ENCODE measurements around the gene EMILIN1.
"Not testable (repeated sequence)": the region's sequence is repeated elsewhere in the genome, so short reads cannot be mapped to it uniquely, and the experiment has no call there.

Gene EMILIN1

DNA sequence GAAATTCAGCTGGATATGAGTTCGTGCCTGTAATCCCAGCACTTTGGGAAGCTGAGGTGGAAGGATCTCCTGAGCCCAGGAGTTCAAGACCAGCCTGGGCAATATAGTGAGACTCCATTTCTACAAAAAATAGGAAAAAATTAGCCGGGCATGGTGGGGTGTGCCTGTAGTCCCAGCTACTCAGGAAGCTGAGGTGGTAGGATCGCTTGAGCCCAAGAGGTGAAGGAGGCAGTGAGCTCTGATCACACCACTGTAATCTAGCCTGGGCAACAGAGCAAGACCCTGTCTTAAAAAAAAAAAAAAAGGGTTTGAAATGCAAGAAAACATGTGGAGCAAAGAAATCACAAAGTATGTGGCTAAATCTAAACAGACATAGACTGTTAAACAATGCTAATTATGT lies 30.7 kb downstream of the EMILIN1 start:
- no peak for DNase-seq
- ChIA-PET CTCF (interaction anchor here (0.6 to 1.4 kb wide), 3 partner anchors 9 to 174 kb away, joined by 3 to 5 read pairs (median 5); no protein-coding TSS in a partner anchor), POLR2A (interaction anchor here (0.6 kb wide), 1 partner anchor 22 kb away, joined by 3 read pairs; the partner anchor contains the start of gene KHK)
- no peak overlapping the region for H3K27ac ChIP-seq (ENCODE audit: insufficient read depth in 1 of 2, low read depth in 1 of 2, low read length in 2 of 2, poor library complexity in 1 of 2, severe bottlenecking in 2 of 2)
- H3K27me3 ChIP-seq (replicated peaks in 2 of 5; ENCODE audit: control insufficient read depth in 4 of 5, insufficient read depth in 5 of 5, low read length in 4 of 5): no peaks in the 10 kb centered on the region
- no peak overlapping the region for H3K4me3 ChIP-seq (ENCODE audit: control insufficient read depth in 1 of 7, extremely low read depth in 1 of 7, insufficient read depth in 4 of 7, low read depth in 2 of 7, low read length in 6 of 7)
- H3K36me3 ChIP-seq (ENCODE audit: control insufficient read depth in 4 of 4, insufficient read depth in 4 of 4, low read length in 3 of 4): no peaks in the 10 kb centered on the region
- no peaks in the 10 kb centered on the region for H3K4me1 ChIP-seq (ENCODE audit: control extremely low read depth in 1 of 4, control insufficient read depth in 4 of 4, insufficient read depth in 4 of 4, low read length in 3 of 4)
- no peaks in the 10 kb centered on the region for H3K9me3 ChIP-seq (ENCODE audit: control extremely low read depth in 1 of 5, control insufficient read depth in 4 of 5, insufficient read depth in 2 of 5, low read depth in 1 of 5, low read length in 4 of 5)
- 100% methylated on average over 2 of the region's 3 CpGs for WGBS (ENCODE audit: insufficient coverage)

DNA sequence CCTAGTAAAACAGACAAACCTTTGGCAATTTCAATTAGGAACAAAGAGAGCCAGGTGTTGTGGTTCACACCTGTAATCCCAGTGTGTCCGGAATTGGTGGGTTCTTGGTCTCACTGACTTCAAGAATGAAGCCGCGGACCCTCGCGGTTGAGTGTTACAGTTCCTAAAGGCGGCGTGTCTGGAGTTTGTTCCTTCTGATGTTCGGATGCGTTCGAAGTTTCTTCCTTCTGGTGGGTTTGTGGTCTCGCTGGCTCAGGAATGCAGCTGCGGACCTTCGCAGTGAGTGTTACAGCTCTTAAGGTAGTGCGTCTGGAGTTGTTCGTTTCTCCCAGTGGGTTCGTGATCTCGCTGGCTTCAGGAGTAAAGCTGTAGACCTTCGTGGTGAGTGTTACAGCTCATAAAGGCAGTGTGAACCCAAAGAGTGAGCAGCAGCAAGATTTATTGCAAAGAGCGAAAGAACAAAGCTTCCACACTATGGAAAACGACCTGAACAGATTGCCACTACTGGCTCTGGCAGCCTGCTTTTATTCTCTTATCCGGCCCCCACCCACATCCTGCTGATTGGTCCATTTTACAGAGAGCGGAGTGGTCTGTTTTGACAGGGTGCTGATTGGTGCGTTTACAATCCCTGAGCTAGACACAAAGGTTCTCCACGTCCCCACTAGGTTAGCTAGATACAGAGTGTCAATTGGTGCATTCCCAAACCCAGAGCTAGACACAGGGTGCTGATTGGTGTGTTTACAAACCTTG lies 32.4 kb downstream of the EMILIN1 start:
- H3K27me3 ChIP-seq (replicated peaks in 2 of 5; ENCODE audit: control insufficient read depth in 4 of 5, insufficient read depth in 5 of 5, low read length in 4 of 5); H3K27ac ChIP-seq (ENCODE audit: insufficient read depth in 1 of 2, low read depth in 1 of 2, low read length in 2 of 2, poor library complexity in 1 of 2, severe bottlenecking in 2 of 2); DNase-seq; H3K9me3 ChIP-seq (ENCODE audit: control extremely low read depth in 1 of 5, control insufficient read depth in 4 of 5, insufficient read depth in 2 of 5, low read depth in 1 of 5, low read length in 4 of 5); H3K4me1 ChIP-seq (ENCODE audit: control extremely low read depth in 1 of 4, control insufficient read depth in 4 of 4, insufficient read depth in 4 of 4, low read length in 3 of 4); H3K36me3 ChIP-seq (ENCODE audit: control insufficient read depth in 4 of 4, insufficient read depth in 4 of 4, low read length in 3 of 4); POLR2A ChIA-PET; H3K4me3 ChIP-seq (ENCODE audit: control insufficient read depth in 1 of 7, extremely low read depth in 1 of 7, insufficient read depth in 4 of 7, low read depth in 2 of 7, low read length in 6 of 7): not testable (repeated sequence)
- WGBS (ENCODE audit: insufficient coverage): 94% methylated on average over 24 of the region's 24 CpGs
- CTCF ChIA-PET: interaction anchor here (1.7 to 1.8 kb wide), 3 partner anchors 9 to 169 kb away, joined by 4 to 10 read pairs (median 4); no protein-coding TSS in a partner anchor

- DNase-seq; H3K27ac ChIP-seq (ENCODE audit: insufficient read depth in 1 of 2, low read depth in 1 of 2, low read length in 2 of 2, poor library complexity in 1 of 2, severe bottlenecking in 2 of 2); H3K27me3 ChIP-seq (replicated peaks in 2 of 5; ENCODE audit: control insufficient read depth in 4 of 5, insufficient read depth in 5 of 5, low read length in 4 of 5); H3K4me1 ChIP-seq (ENCODE audit: control extremely low read depth in 1 of 4, control insufficient read depth in 4 of 4, insufficient read depth in 4 of 4, low read length in 3 of 4); H3K36me3 ChIP-seq (ENCODE audit: control insufficient read depth in 4 of 4, insufficient read depth in 4 of 4, low read length in 3 of 4); H3K9me3 ChIP-seq (ENCODE audit: control extremely low read depth in 1 of 5, control insufficient read depth in 4 of 5, insufficient read depth in 2 of 5, low read depth in 1 of 5, low read length in 4 of 5); H3K4me3 ChIP-seq (ENCODE audit: control insufficient read depth in 1 of 7, extremely low read depth in 1 of 7, insufficient read depth in 4 of 7, low read depth in 2 of 7, low read length in 6 of 7); POLR2A ChIA-PET: not testable (repeated sequence)
- WGBS (ENCODE audit: insufficient coverage): 97% methylated on average over 38 of the region's 49 CpGs
- CTCF ChIA-PET: interaction anchor here (1.2 to 2.3 kb wide), 5 partner anchors 9 to 169 kb away, joined by 4 to 10 read pairs (median 5); partner anchors contain the start of gene ABHD1
Observed at GRCh38 chr2:27111392-27112078, 33.1 kb downstream of the EMILIN1 start.

- Histone ChIP-seq H3K27me3 (replicated peaks in 2 of 5; ENCODE audit: control insufficient read depth in 4 of 5, insufficient read depth in 5 of 5, low read length in 4 of 5) (peaks cover 0 to 15% (median 0%) of the 10 kb centered on the region in 5 experiments), H3K9me3 (ENCODE audit: control extremely low read depth in 1 of 5, control insufficient read depth in 4 of 5, insufficient read depth in 2 of 5, low read depth in 1 of 5, low read length in 4 of 5) (no peaks in the 10 kb centered on the region), H3K36me3 (ENCODE audit: control insufficient read depth in 4 of 4, insufficient read depth in 4 of 4, low read length in 3 of 4) (no peaks in the 10 kb centered on the region), H3K4me3 (ENCODE audit: control insufficient read depth in 1 of 7, extremely low read depth in 1 of 7, insufficient read depth in 4 of 7, low read depth in 2 of 7, low read length in 6 of 7) (no peak overlapping the region), H3K4me1 (ENCODE audit: control extremely low read depth in 1 of 4, control insufficient read depth in 4 of 4, insufficient read depth in 4 of 4, low read length in 3 of 4) (peaks cover 0 to 14% (median 11%) of the 10 kb centered on the region in 4 experiments), H3K27ac (ENCODE audit: insufficient read depth in 1 of 2, low read depth in 1 of 2, low read length in 2 of 2, poor library complexity in 1 of 2, severe bottlenecking in 2 of 2) (no peak overlapping the region)
- CTCF ChIA-PET: interaction anchor here (0.7 to 1.6 kb wide), 4 partner anchors 14 to 43 kb away, joined by 3 to 4 read pairs (median 4); no protein-coding TSS in a partner anchor
- 76% methylated on average over 2 of the region's 2 CpGs for WGBS (ENCODE audit: insufficient coverage)
- POLR2A ChIA-PET: interaction anchor here (0.6 kb wide), 1 partner anchor 40 kb away, joined by 3 read pairs; no protein-coding TSS in a partner anchor
- no peak for DNase-seq
Observed at GRCh38 chr2:27115519-27115918, 37.1 kb downstream of the EMILIN1 start.

GRCh38 chr2:27117995-27118524 lies 39.6 kb downstream of the EMILIN1 start:
- Histone ChIP-seq H3K9me3 (ENCODE audit: control extremely low read depth in 1 of 5, control insufficient read depth in 4 of 5, insufficient read depth in 2 of 5, low read depth in 1 of 5, low read length in 4 of 5) (no peaks in the 10 kb centered on the region), H3K36me3 (ENCODE audit: control insufficient read depth in 4 of 4, insufficient read depth in 4 of 4, low read length in 3 of 4) (no peaks in the 10 kb centered on the region), H3K4me3 (ENCODE audit: control insufficient read depth in 1 of 7, extremely low read depth in 1 of 7, insufficient read depth in 4 of 7, low read depth in 2 of 7, low read length in 6 of 7) (peak overlapping the region; percentile 32 to 75 (median 62)), H3K27ac (ENCODE audit: insufficient read depth in 1 of 2, low read depth in 1 of 2, low read length in 2 of 2, poor library complexity in 1 of 2, severe bottlenecking in 2 of 2) (no peak overlapping the region), H3K27me3 (replicated peaks in 2 of 5; ENCODE audit: control insufficient read depth in 4 of 5, insufficient read depth in 5 of 5, low read length in 4 of 5) (peaks cover 0 to 22% (median 0%) of the 10 kb centered on the region in 5 experiments), H3K4me1 (ENCODE audit: control extremely low read depth in 1 of 4, control insufficient read depth in 4 of 4, insufficient read depth in 4 of 4, low read length in 3 of 4) (peaks cover 0 to 24% (median 16%) of the 10 kb centered on the region in 4 experiments)
- POLR2A ChIA-PET: no interaction called here
- 29% methylated on average over 13 of the region's 14 CpGs for WGBS (ENCODE audit: insufficient coverage)
- CTCF ChIA-PET: interaction anchor here (1.3 kb wide), 1 partner anchor 52 kb away, joined by 5 read pairs; no protein-coding TSS in a partner anchor
- no peak for DNase-seq

DNA sequence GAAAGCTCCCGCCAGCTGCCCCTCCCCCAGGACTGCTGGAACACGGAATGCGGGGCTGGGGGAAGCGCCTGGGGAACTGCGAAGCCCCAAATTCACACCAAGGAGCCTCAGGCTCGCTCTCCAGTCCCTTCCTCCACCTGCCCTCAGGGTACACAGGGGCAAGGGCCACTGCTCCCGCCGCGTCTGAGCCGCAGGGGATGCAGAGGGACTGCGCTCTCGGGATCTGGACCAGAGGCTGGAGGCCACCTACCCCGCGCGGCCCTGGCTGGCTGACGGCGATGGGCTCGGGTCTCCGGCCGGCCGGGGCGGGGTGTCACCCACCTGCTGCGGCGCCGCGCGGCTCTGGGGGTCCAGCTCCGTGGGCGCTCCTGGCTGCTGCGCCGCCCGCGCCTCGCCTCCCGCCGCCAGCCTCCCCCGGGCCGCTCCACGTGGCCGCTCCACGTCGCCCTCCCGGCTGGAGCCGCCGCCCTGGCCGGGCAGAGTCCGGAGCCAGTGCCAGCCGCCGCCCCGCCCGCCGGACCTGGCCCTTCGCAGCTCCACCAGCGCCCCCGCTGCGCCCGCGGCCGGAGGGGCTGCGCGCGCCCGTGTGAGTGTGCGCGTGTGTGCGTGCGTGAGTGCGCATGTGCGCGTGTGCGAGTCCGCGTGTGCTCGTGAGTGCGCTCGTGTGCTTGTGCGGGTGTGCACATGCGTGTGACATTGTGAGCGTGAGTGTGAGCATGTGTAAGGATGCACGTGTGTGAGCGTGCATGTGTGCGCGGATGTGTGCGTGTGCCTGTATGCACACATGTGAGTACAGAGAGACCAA lies 40.3 kb downstream of the EMILIN1 start, which contains the start of gene CGREF1:
Gene CGREF1 (minus strand): TSS at position 604 of the 805 bp plus-strand sequence. CDS start 14,762 bp downstream, outside the sequence.
- ChIA-PET POLR2A (no interaction called here), CTCF (interaction anchor here (1.3 kb wide), 1 partner anchor 51 kb away, joined by 5 read pairs; no protein-coding TSS in a partner anchor)
- peak in 2 of 3 donors; percentile 47 to 58 for DNase-seq
- H3K36me3 ChIP-seq (ENCODE audit: control insufficient read depth in 4 of 4, insufficient read depth in 4 of 4, low read length in 3 of 4): no peaks in the 10 kb centered on the region
- H3K4me1 ChIP-seq (ENCODE audit: control extremely low read depth in 1 of 4, control insufficient read depth in 4 of 4, insufficient read depth in 4 of 4, low read length in 3 of 4): peaks cover 0 to 27% (median 22%) of the 10 kb centered on the region in 4 experiments
- H3K4me3 ChIP-seq (ENCODE audit: control insufficient read depth in 1 of 7, extremely low read depth in 1 of 7, insufficient read depth in 4 of 7, low read depth in 2 of 7, low read length in 6 of 7): peak within 1 kb of the TSS; percentile 32 to 75 (median 62)
- peaks cover 0 to 24% (median 0%) of the 10 kb centered on the region in 5 experiments for H3K27me3 ChIP-seq (replicated peaks in 2 of 5; ENCODE audit: control insufficient read depth in 4 of 5, insufficient read depth in 5 of 5, low read length in 4 of 5)
- no peak within 1 kb of the TSS for H3K27ac ChIP-seq (ENCODE audit: insufficient read depth in 1 of 2, low read depth in 1 of 2, low read length in 2 of 2, poor library complexity in 1 of 2, severe bottlenecking in 2 of 2)
- no peaks in the 10 kb centered on the region for H3K9me3 ChIP-seq (ENCODE audit: control extremely low read depth in 1 of 5, control insufficient read depth in 4 of 5, insufficient read depth in 2 of 5, low read depth in 1 of 5, low read length in 4 of 5)
- 4% methylated on average over 77 of the region's 84 CpGs for WGBS (ENCODE audit: insufficient coverage)

All from common myeloid progenitor, CD34-positive (primary cell).